Smooth muscle cell (in vitro differentiated cells): Measurements from ENCODE around the gene B4GALNT3. TPM values are rescaled to one million over a fixed set of nuclear protein-coding genes. Genes with fewer than 3 reads are reported as not detected.
A peak's percentile ranks its signal among the peaks of the same experiment; 100 is the strongest.
"Not testable (repeated sequence)": the region's sequence is repeated elsewhere in the genome, so short reads cannot be mapped to it uniquely, and the experiment has no call there.

Experiments
- DNase-seq: peaks from one replicate; lab custom pipeline; 2025; ENCODE audit not compliant: unreplicated experiment; lab: John Stamatoyannopoulos, UW
- H2AFZ ChIP-seq: fragments of 200-600 bp; sonication (generic); 2 replicates; pipeline ENCODE4 v1.6.0; 2016; ENCODE audit warnings: antibody characterized with exemption, low read depth, mild to moderate bottlenecking
- H3F3A ChIP-seq: fragments of 200-600 bp; sonication (generic); 2 replicates; pipeline ENCODE4 v1.6.0; 2017; ENCODE audit warnings: antibody characterized with exemption, low read depth
- H3K27ac ChIP-seq: fragments of 200-600 bp; sonication (generic); 2 replicates; pipeline ENCODE4 v1.5.1; 2016; ENCODE audit warnings: low read depth, mild to moderate bottlenecking
- H3K27me3 ChIP-seq: fragments of 200-600 bp; sonication (generic); 2 replicates; pipeline ENCODE4 v1.6.1; 2016; ENCODE audit warnings: low read depth, mild to moderate bottlenecking
- H3K36me3 ChIP-seq: fragments of 200-600 bp; sonication (generic); 2 replicates; pipeline ENCODE4 v1.5.1; 2016; ENCODE audit warnings: low read depth
- H3K4me1 ChIP-seq: fragments of 200-600 bp; sonication (generic); 2 replicates; pipeline ENCODE4 v1.5.1; 2016; ENCODE audit warnings: low read depth
- H3K4me2 ChIP-seq: fragments of 200-600 bp; sonication (generic); 2 replicates; pipeline ENCODE4 v1.6.0; 2016; ENCODE audit warnings: mild to moderate bottlenecking
- H3K4me3 ChIP-seq: fragments of 200-600 bp; sonication (generic); 2 replicates; pipeline ENCODE4 v1.5.1; 2016; ENCODE audit warnings: mild to moderate bottlenecking
- H3K79me2 ChIP-seq: fragments of 200-600 bp; sonication (generic); 2 replicates; pipeline ENCODE4 v1.6.0; 2016; ENCODE audit warnings: low read depth, mild to moderate bottlenecking
- H3K9ac ChIP-seq: fragments of 200-600 bp; sonication (generic); 2 replicates; pipeline ENCODE4 v1.6.0; 2016; ENCODE audit warnings: low read depth
- H3K9me3 ChIP-seq: fragments of 200-600 bp; sonication (generic); replicated peaks from 2 replicates; pipeline ENCODE4 v1.5.1; 2016; ENCODE audit warnings: low read depth
- H4K20me1 ChIP-seq: fragments of 200-600 bp; sonication (generic); 2 replicates; pipeline ENCODE4 v1.6.0; 2016; ENCODE audit warnings: low read depth
- WGBS: methylation state at CpG from one replicate; pipeline ENCODE4 v1.1.7; 2016; ENCODE audit warnings: low lambda C conversion rate; 5-methylcytosine and 5-hydroxymethylcytosine counted together
- polyA plus RNA-seq: library from polyadenylated mRNA; unstranded; fragments of >200 nt; fragmentation: Nextera tagmentation; extraction: Ambion mirVana; gene quantifications from 2 replicates; pipeline ENCODE4 v1.2.1, GENCODE V29; 2016
- total RNA-seq: library from RNA; depleted of rRNA; stranded (reverse); fragments of >200 nt; gene quantifications from 2 replicates; pipeline ENCODE4 v1.2.3, GENCODE V29; 2014
- TF ChIP-seq, protein P1 (sequence below): fragments of 200-600 bp; sonication (generic); IDR thresholded peaks from 2 replicates; pipeline ENCODE4 v1.5.1; 2017; ENCODE audit warnings: borderline replicate concordance, mild to moderate bottlenecking, antibody characterized with exemption; ENCODE audit not compliant: insufficient read depth, poor library complexity, severe bottlenecking

Gene B4GALNT3
- total and polyA plus RNA-seq, 2 experiments from 2014 or later: 5.1 to 5.7 TPM

DNA sequence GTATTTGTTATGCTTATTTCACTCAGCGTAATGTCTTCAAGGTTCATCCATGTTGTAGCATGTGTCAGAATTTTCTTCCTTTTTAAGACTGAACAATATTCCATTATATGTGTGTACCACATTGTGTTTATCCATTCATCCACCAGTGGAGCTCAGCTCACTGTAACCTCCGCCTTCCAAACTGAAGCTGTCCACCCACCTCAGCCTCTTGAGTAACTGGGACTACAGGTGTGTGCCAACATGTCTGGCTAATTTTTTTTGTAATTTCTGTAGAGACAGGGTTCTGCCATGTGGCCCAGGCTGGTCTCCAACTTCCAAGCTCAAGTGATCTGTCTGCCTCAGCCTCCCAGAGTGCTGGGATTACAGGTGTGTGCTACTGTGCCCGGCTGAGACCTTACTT, 37.2 kb upstream of the B4GALNT3 start:
- Histone ChIP-seq H3K27ac (no peak overlapping the region), H3K4me2 (no peak overlapping the region), H3K9me3 (no peaks in the 10 kb centered on the region), H3K27me3 (no peaks in the 10 kb centered on the region), H2AFZ (no peak overlapping the region), H3K79me2 (no peaks in the 10 kb centered on the region), H3F3A (no peaks in the 10 kb centered on the region), H3K36me3 (no peaks in the 10 kb centered on the region), H3K4me1 (no peaks in the 10 kb centered on the region), H4K20me1 (no peaks in the 10 kb centered on the region), H3K4me3 (no peak overlapping the region), H3K9ac (no peak overlapping the region)
- no peak for DNase-seq
- WGBS: 97% methylated on average over 3 of the region's 3 CpGs
- TF ChIP-seq, protein P1, sequence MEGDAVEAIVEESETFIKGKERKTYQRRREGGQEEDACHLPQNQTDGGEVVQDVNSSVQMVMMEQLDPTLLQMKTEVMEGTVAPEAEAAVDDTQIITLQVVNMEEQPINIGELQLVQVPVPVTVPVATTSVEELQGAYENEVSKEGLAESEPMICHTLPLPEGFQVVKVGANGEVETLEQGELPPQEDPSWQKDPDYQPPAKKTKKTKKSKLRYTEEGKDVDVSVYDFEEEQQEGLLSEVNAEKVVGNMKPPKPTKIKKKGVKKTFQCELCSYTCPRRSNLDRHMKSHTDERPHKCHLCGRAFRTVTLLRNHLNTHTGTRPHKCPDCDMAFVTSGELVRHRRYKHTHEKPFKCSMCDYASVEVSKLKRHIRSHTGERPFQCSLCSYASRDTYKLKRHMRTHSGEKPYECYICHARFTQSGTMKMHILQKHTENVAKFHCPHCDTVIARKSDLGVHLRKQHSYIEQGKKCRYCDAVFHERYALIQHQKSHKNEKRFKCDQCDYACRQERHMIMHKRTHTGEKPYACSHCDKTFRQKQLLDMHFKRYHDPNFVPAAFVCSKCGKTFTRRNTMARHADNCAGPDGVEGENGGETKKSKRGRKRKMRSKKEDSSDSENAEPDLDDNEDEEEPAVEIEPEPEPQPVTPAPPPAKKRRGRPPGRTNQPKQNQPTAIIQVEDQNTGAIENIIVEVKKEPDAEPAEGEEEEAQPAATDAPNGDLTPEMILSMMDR: no peak

DNA sequence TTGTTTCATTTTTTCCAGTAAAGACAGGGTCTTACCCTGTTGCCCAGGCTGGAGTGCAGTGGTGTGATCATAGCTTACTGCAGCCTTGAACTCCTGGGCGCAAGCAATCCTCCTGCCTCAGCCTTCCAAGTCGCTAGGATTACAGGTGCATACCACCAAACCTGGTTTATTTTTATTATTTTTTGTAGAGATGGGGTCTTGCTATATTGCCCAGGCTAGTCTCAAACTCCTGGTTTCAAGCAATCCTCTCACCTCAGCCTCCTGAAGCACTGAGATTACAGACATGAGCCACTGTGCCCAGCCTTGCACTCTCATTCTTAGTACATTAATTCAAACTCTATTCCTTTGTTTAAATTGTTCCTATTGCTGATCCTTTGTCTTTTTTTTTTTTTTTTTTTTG, 24.0 kb upstream of the B4GALNT3 start:
- H4K20me1 ChIP-seq, H3K79me2 ChIP-seq, DNase-seq, H3K9ac ChIP-seq, H3K4me1 ChIP-seq, H3F3A ChIP-seq, H3K27me3 ChIP-seq, H3K9me3 ChIP-seq, H3K36me3 ChIP-seq, H3K4me2 ChIP-seq, H2AFZ ChIP-seq, H3K27ac ChIP-seq, H3K4me3 ChIP-seq: not testable (repeated sequence)
- 100% methylated on average over 2 of the region's 2 CpGs for WGBS

DNA sequence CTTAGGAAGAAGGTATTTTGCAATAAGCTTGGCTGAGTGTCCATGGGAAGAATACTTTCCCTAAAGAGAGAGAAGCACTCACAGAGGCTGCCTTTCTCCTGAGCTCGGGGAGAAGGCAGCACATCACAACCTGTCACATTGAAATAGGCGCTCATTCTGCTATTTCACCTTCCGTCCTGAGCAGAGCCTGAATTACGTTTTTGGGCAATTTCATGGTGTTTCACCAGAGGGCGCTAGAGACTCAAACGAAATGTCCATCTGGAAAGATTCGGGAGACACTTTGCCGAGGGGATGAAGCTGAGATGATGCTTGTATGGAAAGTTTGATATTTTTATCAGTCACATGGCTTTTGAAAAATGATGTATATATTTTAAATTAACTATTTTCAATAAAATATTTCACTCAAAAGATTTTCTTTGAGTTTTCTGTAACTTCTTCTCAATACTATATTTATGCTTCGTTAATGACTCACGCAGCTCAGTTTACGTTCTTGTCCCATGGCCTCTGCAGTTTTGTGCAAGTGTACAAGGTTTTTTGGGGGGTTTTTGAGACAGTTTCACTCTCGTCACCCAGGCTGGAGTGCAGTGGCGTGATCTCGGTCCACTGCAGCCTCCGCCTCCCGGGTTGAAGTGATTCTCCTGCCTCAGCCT, 17.4 kb upstream of the B4GALNT3 start:
- WGBS: 64% methylated on average over 16 of the region's 16 CpGs
- TF ChIP-seq, protein P1: peak; percentile 80
- Histone ChIP-seq H3K79me2 (no peaks in the 10 kb centered on the region), H3F3A (no peaks in the 10 kb centered on the region), H3K36me3 (no peaks in the 10 kb centered on the region), H3K4me1 (no peaks in the 10 kb centered on the region), H3K4me3 (no peak overlapping the region), H3K9me3 (no peaks in the 10 kb centered on the region), H3K9ac (no peak overlapping the region), H3K4me2 (no peak overlapping the region), H4K20me1 (no peaks in the 10 kb centered on the region), H3K27ac (no peak overlapping the region), H3K27me3 (no peaks in the 10 kb centered on the region), H2AFZ (no peak overlapping the region)
- peak; percentile 6 for DNase-seq

DNA sequence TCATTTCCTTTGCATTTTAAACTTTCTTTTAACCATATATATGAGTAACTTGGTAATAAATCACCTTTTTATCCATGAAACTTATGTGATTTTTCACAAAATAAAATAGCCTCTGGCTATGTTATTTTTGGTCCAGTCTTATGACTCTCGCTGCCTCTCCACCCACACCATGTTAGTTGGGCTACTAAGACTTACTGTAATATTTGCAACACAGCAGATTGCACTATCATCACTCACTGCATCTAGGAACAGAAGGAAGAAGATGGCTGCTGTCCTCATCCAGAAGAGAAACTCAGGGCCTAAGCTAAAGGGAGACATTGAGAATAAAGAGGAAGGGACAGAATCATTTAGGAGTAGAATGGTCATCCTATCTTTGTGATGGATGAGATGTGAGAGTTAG, 12.6 kb upstream of the B4GALNT3 start:
- Histone ChIP-seq H2AFZ (no peak overlapping the region), H3K27me3 (no peaks in the 10 kb centered on the region), H3K27ac (no peak overlapping the region), H4K20me1 (no peaks in the 10 kb centered on the region), H3K9ac (no peak overlapping the region), H3K9me3 (no peaks in the 10 kb centered on the region), H3K4me2 (no peak overlapping the region), H3F3A (no peaks in the 10 kb centered on the region), H3K36me3 (no peaks in the 10 kb centered on the region), H3K79me2 (no peaks in the 10 kb centered on the region), H3K4me1 (no peaks in the 10 kb centered on the region), H3K4me3 (no peak overlapping the region)
- no peak for DNase-seq
- TF ChIP-seq, protein P1: no peak
- 83% methylated on average over 1 of the region's 1 CpG for WGBS
